ENCODE results near the gene RPS10. TPM values are rescaled to one million over a fixed set of nuclear protein-coding genes. Genes with fewer than 3 reads are reported as not detected.

RPS10 gene
- total RNA-seq, 5 donors from 2014 or later (not counting 1 experiment from before 2014, with no cell fraction given), result 2,352 to 2,733 (median 2,512) TPM

DNA sequence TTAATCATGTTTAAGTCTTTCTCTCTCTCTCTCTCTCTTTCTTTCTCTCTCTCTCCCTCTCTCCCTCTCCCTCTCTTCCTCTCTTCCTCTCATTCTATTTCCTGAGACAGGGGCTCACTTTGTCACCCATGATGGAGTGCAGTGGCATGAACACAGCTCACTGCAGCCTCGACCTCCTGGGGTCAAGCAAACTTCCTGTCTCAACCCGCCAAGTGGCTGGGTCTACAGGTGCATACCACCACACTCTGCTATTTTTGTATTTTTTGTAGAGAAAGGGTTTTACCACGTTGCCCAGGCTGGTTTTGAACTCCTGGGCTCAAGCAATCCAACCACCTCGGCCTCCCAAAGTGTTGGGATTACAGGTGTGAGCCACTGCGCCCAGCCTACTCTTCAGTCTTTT, 15.7 kb upstream of the RPS10 start:
- peaks cover 0 to 4% of the 10 kb centered on the region in 2 experiments for H3K27me3 ChIP-seq (replicated peaks in 1 of 2; ENCODE audit: control insufficient read depth in 2 of 2, extremely low read depth in 1 of 2, insufficient read depth in 2 of 2, low read length in 1 of 2)
- H3K36me3 Mint-ChIP-seq, result no peaks in the 10 kb centered on the region
- ATAC-seq (replicated peaks in 1 of 4), result no peak
- H3K27ac ChIP-seq (ENCODE audit: low read length), result no peak overlapping the region
- no peaks in the 10 kb centered on the region for H3K27me3 Mint-ChIP-seq
- H3K4me3 Mint-ChIP-seq, result no peak overlapping the region
- H3K4me1 Mint-ChIP-seq, result no peaks in the 10 kb centered on the region
- H3K36me3 ChIP-seq (ENCODE audit: control insufficient read depth in 2 of 2, extremely low read depth in 1 of 2, insufficient read depth in 1 of 2, low read length in 1 of 2), result no peaks in the 10 kb centered on the region
- ChIA-PET POLR2A (no interaction called here), CTCF (interaction anchor here in 1 of 2 donors (0.6 kb wide), 1 partner anchor 318 kb away, joined by 3 read pairs; no protein-coding TSS in a partner anchor)
- 17% methylated on average over 2 of the region's 5 CpGs for WGBS (ENCODE audit: insufficient coverage)
- no peaks in the 10 kb centered on the region for H3K9me3 ChIP-seq
- H3K4me1 ChIP-seq (ENCODE audit: control insufficient read depth in 1 of 2, extremely low read depth in 1 of 2, insufficient read depth in 2 of 2, low read length in 2 of 2), result no peaks in the 10 kb centered on the region
- DNase-seq, result no peak
- no peaks in the 10 kb centered on the region for H3K9me3 Mint-ChIP-seq
- H3K27ac Mint-ChIP-seq, result no peak overlapping the region
- no peak overlapping the region for H3K4me3 ChIP-seq (ENCODE audit: control insufficient read depth in 1 of 2, extremely low read depth in 1 of 2, low read length in 1 of 2)

DNA sequence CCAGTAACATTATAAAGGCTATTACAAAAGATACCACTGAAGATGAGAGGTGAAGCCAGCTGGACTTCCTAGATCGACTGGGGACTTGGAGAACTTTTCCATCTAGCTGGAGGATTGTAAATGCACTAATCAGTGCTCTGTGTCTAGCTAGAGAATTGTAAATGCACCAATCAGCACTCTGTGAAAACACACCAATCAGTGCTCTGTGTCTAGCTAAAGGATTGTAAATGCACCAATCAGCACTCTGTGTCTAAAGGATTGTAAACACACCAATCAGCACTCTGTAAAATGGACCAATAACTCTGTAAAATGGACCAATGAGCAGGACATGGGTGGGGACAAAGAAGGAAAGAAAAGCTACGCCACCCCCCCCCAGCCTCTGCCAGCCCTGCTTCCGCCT, 13.6 kb upstream of the RPS10 start:
- CTCF ChIA-PET, result interaction anchor here (0.6 kb wide), 2 partner anchors 8 to 22 kb away, joined by 3 read pairs; no protein-coding TSS in a partner anchor

DNA sequence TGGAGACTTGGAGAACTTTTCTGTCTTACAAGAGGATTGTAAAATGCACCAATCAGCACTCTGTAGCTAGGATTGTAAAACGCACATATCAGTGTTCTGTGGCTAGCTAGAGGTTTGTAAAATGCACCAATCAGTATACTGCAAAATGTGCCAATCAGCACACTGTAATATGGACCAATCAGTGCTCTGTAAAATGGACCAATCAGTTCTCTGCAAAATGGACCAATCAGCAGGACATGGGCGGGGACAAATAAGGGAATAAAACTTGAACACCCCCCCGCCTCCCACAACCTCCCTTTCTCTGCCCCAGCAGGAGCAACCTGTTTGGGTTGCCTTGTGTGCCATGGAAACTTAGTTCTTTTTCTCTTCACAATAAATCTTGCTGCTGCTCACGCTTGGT, 12.8 kb upstream of the RPS10 start:
- 89% methylated on average over 1 of the region's 4 CpGs for WGBS (ENCODE audit: insufficient coverage)
- ATAC-seq (replicated peaks in 1 of 4) (no peak), DNase-seq (no peak)
- CTCF ChIA-PET, result interaction anchor here in 1 of 2 donors (0.6 kb wide), 1 partner anchor 108 kb away, joined by 3 read pairs; no protein-coding TSS in a partner anchor
- POLR2A ChIA-PET, result no interaction called here
- H3K4me1 ChIP-seq (ENCODE audit: control insufficient read depth in 1 of 2, extremely low read depth in 1 of 2, insufficient read depth in 2 of 2, low read length in 2 of 2), result no peaks in the 10 kb centered on the region
- no peak overlapping the region for H3K27ac Mint-ChIP-seq
- H3K36me3 Mint-ChIP-seq, result no peaks in the 10 kb centered on the region
- H3K9me3 ChIP-seq, result no peaks in the 10 kb centered on the region
- no peaks in the 10 kb centered on the region for H3K9me3 Mint-ChIP-seq
- no peak overlapping the region for H3K4me3 Mint-ChIP-seq
- H3K36me3 ChIP-seq (ENCODE audit: control insufficient read depth in 2 of 2, extremely low read depth in 1 of 2, insufficient read depth in 1 of 2, low read length in 1 of 2), result no peaks in the 10 kb centered on the region
- H3K27me3 Mint-ChIP-seq, result no peaks in the 10 kb centered on the region
- H3K4me3 ChIP-seq (ENCODE audit: control insufficient read depth in 1 of 2, extremely low read depth in 1 of 2, low read length in 1 of 2), result no peak overlapping the region
- H3K27ac ChIP-seq (ENCODE audit: low read length), result no peak overlapping the region
- H3K27me3 ChIP-seq (replicated peaks in 1 of 2; ENCODE audit: control insufficient read depth in 2 of 2, extremely low read depth in 1 of 2, insufficient read depth in 2 of 2, low read length in 1 of 2), result peaks cover 0 to 4% of the 10 kb centered on the region in 2 experiments
- no peaks in the 10 kb centered on the region for H3K4me1 Mint-ChIP-seq

More for the DNA sequence above, 13.6 kb upstream of the RPS10 start:
- DNase-seq, result no peak
- H3K27ac ChIP-seq (ENCODE audit: low read length), result no peak overlapping the region
- peaks cover 0 to 4% of the 10 kb centered on the region in 2 experiments for H3K27me3 ChIP-seq (replicated peaks in 1 of 2; ENCODE audit: control insufficient read depth in 2 of 2, extremely low read depth in 1 of 2, insufficient read depth in 2 of 2, low read length in 1 of 2)
- POLR2A ChIA-PET, result no interaction called here
- no peak for ATAC-seq (replicated peaks in 1 of 4)
- H3K9me3 ChIP-seq, result no peaks in the 10 kb centered on the region
- Mint-ChIP-seq H3K27me3 (no peaks in the 10 kb centered on the region), H3K4me3 (no peak overlapping the region), H3K9me3 (no peaks in the 10 kb centered on the region), H3K36me3 (no peaks in the 10 kb centered on the region), H3K4me1 (no peaks in the 10 kb centered on the region), H3K27ac (no peak overlapping the region)
- H3K4me3 ChIP-seq (ENCODE audit: control insufficient read depth in 1 of 2, extremely low read depth in 1 of 2, low read length in 1 of 2), result no peak overlapping the region
- no peaks in the 10 kb centered on the region for H3K4me1 ChIP-seq (ENCODE audit: control insufficient read depth in 1 of 2, extremely low read depth in 1 of 2, insufficient read depth in 2 of 2, low read length in 2 of 2)
- H3K36me3 ChIP-seq (ENCODE audit: control insufficient read depth in 2 of 2, extremely low read depth in 1 of 2, insufficient read depth in 1 of 2, low read length in 1 of 2), result no peaks in the 10 kb centered on the region
- no CpG with 5 or more reads among the region's 3 CpGs for WGBS (ENCODE audit: insufficient coverage)

DNA sequence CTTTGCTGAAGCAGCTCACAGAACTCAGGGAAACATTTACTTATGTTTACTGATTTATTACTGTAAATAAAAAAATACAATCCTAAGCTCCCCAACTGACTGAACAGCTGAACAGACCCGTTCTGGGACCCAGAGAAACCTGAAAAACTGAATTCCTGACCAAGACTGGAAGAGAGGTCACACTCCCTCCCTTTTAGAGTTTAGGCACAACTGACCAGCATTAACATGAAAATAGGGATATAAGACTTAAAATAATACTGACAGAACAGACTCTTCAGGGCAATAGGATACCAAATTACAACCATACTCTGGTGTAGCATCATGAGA, 11.7 kb upstream of the RPS10 start:
- WGBS (ENCODE audit: insufficient coverage), result no CpG with 5 or more reads among the region's 1 CpG
- peaks cover 0 to 4% of the 10 kb centered on the region in 2 experiments for H3K27me3 ChIP-seq (replicated peaks in 1 of 2; ENCODE audit: control insufficient read depth in 2 of 2, extremely low read depth in 1 of 2, insufficient read depth in 2 of 2, low read length in 1 of 2)
- no peaks in the 10 kb centered on the region for H3K36me3 ChIP-seq (ENCODE audit: control insufficient read depth in 2 of 2, extremely low read depth in 1 of 2, insufficient read depth in 1 of 2, low read length in 1 of 2)
- Mint-ChIP-seq H3K27me3 (no peaks in the 10 kb centered on the region), H3K27ac (no peak overlapping the region), H3K4me3 (no peak overlapping the region), H3K36me3 (no peaks in the 10 kb centered on the region), H3K9me3 (no peaks in the 10 kb centered on the region), H3K4me1 (no peaks in the 10 kb centered on the region)
- ATAC-seq (replicated peaks in 1 of 4) (no peak), DNase-seq (no peak)
- H3K4me1 ChIP-seq (ENCODE audit: control insufficient read depth in 1 of 2, extremely low read depth in 1 of 2, insufficient read depth in 2 of 2, low read length in 2 of 2), result no peaks in the 10 kb centered on the region
- POLR2A ChIA-PET, result interaction anchor here in 1 of 2 donors (0.6 kb wide), 1 partner anchor 9 kb away, joined by 3 read pairs; no protein-coding TSS in a partner anchor
- H3K4me3 ChIP-seq (ENCODE audit: control insufficient read depth in 1 of 2, extremely low read depth in 1 of 2, low read length in 1 of 2), result no peak overlapping the region
- CTCF ChIA-PET, result no interaction called here
- H3K27ac ChIP-seq (ENCODE audit: low read length), result no peak overlapping the region
- no peaks in the 10 kb centered on the region for H3K9me3 ChIP-seq

DNA sequence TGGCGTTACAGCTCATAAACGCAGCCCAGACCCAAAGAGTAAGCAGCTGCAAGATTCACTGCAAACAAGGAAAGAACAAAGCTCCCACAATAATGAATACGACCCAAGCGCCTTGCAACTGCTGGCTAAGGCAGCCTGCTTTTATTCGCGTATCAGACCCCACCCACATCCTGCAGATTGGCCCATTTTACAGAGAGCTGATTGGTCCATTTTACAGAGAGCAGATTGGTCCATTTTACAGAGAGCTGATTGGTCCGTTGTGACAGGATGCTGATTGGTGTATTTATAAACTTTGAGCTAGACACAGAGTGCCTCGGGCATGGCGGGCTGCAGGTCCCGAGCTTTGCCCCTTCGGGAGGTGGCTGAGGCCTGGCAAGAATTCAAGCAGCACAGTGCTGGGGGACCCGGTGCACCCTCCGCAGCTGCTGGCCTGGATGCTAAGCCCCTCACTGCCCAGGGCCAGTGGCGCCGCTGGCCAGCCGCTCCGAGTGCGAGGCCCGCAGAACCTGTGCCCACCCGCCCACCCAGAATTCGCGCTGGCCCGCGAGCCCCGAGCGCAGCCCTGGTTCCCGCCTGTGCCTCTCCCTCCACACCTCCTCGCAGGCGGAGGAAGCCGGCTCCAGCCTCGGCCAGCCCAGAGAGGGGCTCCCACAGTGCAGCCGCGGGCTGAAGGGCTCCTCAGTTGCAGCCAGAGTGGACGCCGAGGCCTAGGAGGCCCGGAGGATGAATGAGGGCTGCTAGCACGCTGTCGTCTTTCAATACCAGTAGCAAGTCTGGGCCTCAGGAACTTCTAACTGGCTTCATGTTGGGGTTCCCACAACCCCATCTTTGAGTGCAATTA, 11.2 kb upstream of the RPS10 start:
- Mint-ChIP-seq H3K36me3 (no peaks in the 10 kb centered on the region), H3K27me3 (no peaks in the 10 kb centered on the region), H3K27ac (no peak overlapping the region), H3K4me3 (no peak overlapping the region), H3K9me3 (no peaks in the 10 kb centered on the region), H3K4me1 (no peaks in the 10 kb centered on the region)
- Histone ChIP-seq H3K9me3 (no peaks in the 10 kb centered on the region), H3K4me1 (ENCODE audit: control insufficient read depth in 1 of 2, extremely low read depth in 1 of 2, insufficient read depth in 2 of 2, low read length in 2 of 2) (no peaks in the 10 kb centered on the region), H3K27ac (ENCODE audit: low read length) (no peak overlapping the region), H3K36me3 (ENCODE audit: control insufficient read depth in 2 of 2, extremely low read depth in 1 of 2, insufficient read depth in 1 of 2, low read length in 1 of 2) (no peaks in the 10 kb centered on the region), H3K27me3 (replicated peaks in 1 of 2; ENCODE audit: control insufficient read depth in 2 of 2, extremely low read depth in 1 of 2, insufficient read depth in 2 of 2, low read length in 1 of 2) (peaks cover 0 to under 1% of the 10 kb centered on the region in 2 experiments), H3K4me3 (ENCODE audit: control insufficient read depth in 1 of 2, extremely low read depth in 1 of 2, low read length in 1 of 2) (no peak overlapping the region)
- ATAC-seq (replicated peaks in 1 of 4) (no peak), DNase-seq (no peak)
- ChIA-PET CTCF (no interaction called here), POLR2A (no interaction called here)
- WGBS (ENCODE audit: insufficient coverage), result 87% methylated on average over 13 of the region's 38 CpGs

DNA sequence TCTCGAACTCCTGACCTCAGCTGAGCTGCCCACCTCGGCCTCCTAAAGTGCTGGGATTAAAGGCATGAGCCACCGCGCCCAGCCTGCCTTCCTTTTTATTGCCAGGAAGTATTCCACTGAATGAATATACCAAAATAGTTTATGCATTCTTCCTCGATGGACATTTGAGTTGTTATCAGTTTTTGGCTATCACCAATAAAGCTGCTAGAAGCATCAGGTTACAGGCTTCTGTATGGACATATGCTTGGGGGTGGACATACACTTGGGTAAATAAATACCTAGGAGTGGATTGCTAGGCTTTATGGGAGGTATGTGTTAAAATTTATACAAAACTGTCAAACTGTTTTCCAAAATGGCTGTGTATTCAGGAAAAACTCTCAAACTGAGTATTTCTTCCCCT, 10.0 kb upstream of the RPS10 start:
- 35% methylated on average over 2 of the region's 5 CpGs for WGBS (ENCODE audit: insufficient coverage)
- H3K27ac Mint-ChIP-seq, result no peak overlapping the region
- H3K4me1 Mint-ChIP-seq, result no peaks in the 10 kb centered on the region
- Histone ChIP-seq H3K27me3 (replicated peaks in 1 of 2; ENCODE audit: control insufficient read depth in 2 of 2, extremely low read depth in 1 of 2, insufficient read depth in 2 of 2, low read length in 1 of 2) (no peaks in the 10 kb centered on the region), H3K4me1 (ENCODE audit: control insufficient read depth in 1 of 2, extremely low read depth in 1 of 2, insufficient read depth in 2 of 2, low read length in 2 of 2) (no peaks in the 10 kb centered on the region), H3K4me3 (ENCODE audit: control insufficient read depth in 1 of 2, extremely low read depth in 1 of 2, low read length in 1 of 2) (no peak overlapping the region), H3K36me3 (ENCODE audit: control insufficient read depth in 2 of 2, extremely low read depth in 1 of 2, insufficient read depth in 1 of 2, low read length in 1 of 2) (no peaks in the 10 kb centered on the region), H3K9me3 (no peaks in the 10 kb centered on the region), H3K27ac (ENCODE audit: low read length) (no peak overlapping the region)
- ATAC-seq (replicated peaks in 1 of 4) (no peak), DNase-seq (no peak)
- ChIA-PET POLR2A (no interaction called here), CTCF (no interaction called here)
- no peak overlapping the region for H3K4me3 Mint-ChIP-seq
- H3K36me3 Mint-ChIP-seq, result no peaks in the 10 kb centered on the region
- H3K9me3 Mint-ChIP-seq, result no peaks in the 10 kb centered on the region
- H3K27me3 Mint-ChIP-seq, result no peaks in the 10 kb centered on the region

Measured in T-cell (primary cell).